MG63 (cell line): ENCODE results near the gene GALE. TPM values are rescaled to one million over a fixed set of nuclear protein-coding genes. Genes with fewer than 3 reads are reported as not detected.
"Not testable (repeated sequence)": the region's sequence is repeated elsewhere in the genome, so short reads cannot be mapped to it uniquely, and the experiment has no call there.

Experiments used
- DNase-seq: peaks from one replicate; pipeline ENCODE4 v3.0.0-alpha.2; 2020
- H3K27me3 ChIP-seq: fragments of 250-450 bp; sonication (Bioruptor Pico); 2 replicates; pipeline ENCODE4 v1.5.1; 2020; ENCODE audit warnings: mild to moderate bottlenecking, moderate library complexity
- H3K36me3 ChIP-seq: fragments of 250-450 bp; sonication (Bioruptor Pico); 2 replicates; pipeline ENCODE4 v1.5.1; 2020; ENCODE audit warnings: mild to moderate bottlenecking, moderate library complexity
- H3K4me3 ChIP-seq: fragments of 250-450 bp; sonication (Bioruptor Pico); 2 replicates; pipeline ENCODE4 v1.5.1; 2020; ENCODE audit warnings: mild to moderate bottlenecking, moderate library complexity
- H3K9me3 ChIP-seq: fragments of 250-450 bp; sonication (Bioruptor Pico); 2 replicates; pipeline ENCODE4 v1.5.1; 2020; ENCODE audit warnings: mild to moderate bottlenecking, moderate library complexity
- total RNA-seq: library from RNA; depleted of rRNA; stranded (reverse); fragments of >200 nt; shearing (Covaris generic); gene quantifications from 2 replicates; pipeline ENCODE4 v1.2.3, GENCODE V29; 2014; ENCODE audit warnings: low replicate concordance

GALE gene
- total RNA-seq, 1 experiment from 2014 or later = 123 TPM

GRCh38 chr1:23797478-23798448 is 2.8 kb downstream of the GALE start:
- no peak overlapping the region for H3K4me3 ChIP-seq
- peaks cover 30% of the 10 kb centered on the region for H3K36me3 ChIP-seq
- no peak for DNase-seq

GRCh38 chr1:23796466-23797271 is 3.9 kb downstream of the GALE start:
- DNase-seq = no peak
- H3K27me3 ChIP-seq = no peaks in the 10 kb centered on the region
- H3K9me3 ChIP-seq = no peaks in the 10 kb centered on the region
- H3K4me3 ChIP-seq = no peak overlapping the region
- peaks cover 30% of the 10 kb centered on the region for H3K36me3 ChIP-seq

More at GRCh38 chr1:23797478-23798448, 2.8 kb downstream of the GALE start:
- no peaks in the 10 kb centered on the region for H3K9me3 ChIP-seq
- H3K27me3 ChIP-seq = no peaks in the 10 kb centered on the region

- no peak for DNase-seq
- H3K27me3 ChIP-seq = no peaks in the 10 kb centered on the region
- H3K4me3 ChIP-seq = no peak overlapping the region
- H3K9me3 ChIP-seq = no peaks in the 10 kb centered on the region
- H3K36me3 ChIP-seq = peaks cover 30% of the 10 kb centered on the region
Observed at GRCh38 chr1:23795676-23796465, 4.7 kb downstream of the GALE start.

GRCh38 chr1:23794732-23795182 is 5.8 kb downstream of the GALE start:
- H3K36me3 ChIP-seq = peaks cover 30% of the 10 kb centered on the region
- H3K4me3 ChIP-seq, H3K9me3 ChIP-seq, DNase-seq, H3K27me3 ChIP-seq: not testable (repeated sequence)

- no peaks in the 10 kb centered on the region for H3K27me3 ChIP-seq
- H3K36me3 ChIP-seq = peaks cover 34% of the 10 kb centered on the region
- DNase-seq = no peak
- H3K9me3 ChIP-seq = no peaks in the 10 kb centered on the region
- no peak overlapping the region for H3K4me3 ChIP-seq
Observed at GRCh38 chr1:23793861-23794731, 6.5 kb downstream of the GALE start.

- Histone ChIP-seq H3K9me3 (no peaks in the 10 kb centered on the region), H3K4me3 (no peak overlapping the region), H3K27me3 (no peaks in the 10 kb centered on the region), H3K36me3 (peaks cover 32% of the 10 kb centered on the region)
- DNase-seq = no peak
Observed at GRCh38 chr1:23793018-23793781, 7.4 kb downstream of the GALE start.

- DNase-seq = no peak
- no peaks in the 10 kb centered on the region for H3K9me3 ChIP-seq
- peaks cover 38% of the 10 kb centered on the region for H3K36me3 ChIP-seq
- no peaks in the 10 kb centered on the region for H3K27me3 ChIP-seq
- peak overlapping the region; percentile 87 for H3K4me3 ChIP-seq
Observed at GRCh38 chr1:23792151-23792945, 8.2 kb downstream of the GALE start.

GRCh38 chr1:23791516-23792047 is 9.0 kb downstream of the GALE start:
- peak; percentile 25 for DNase-seq

GRCh38 chr1:23790696-23791515 is 9.6 kb downstream of the GALE start, which contains the start of gene LYPLA2:
Gene LYPLA2 (plus strand): TSS chr1:23791145. CDS start chr1:23792683, 1,538 bp downstream.
- peak within 1 kb of the TSS; percentile 87 for H3K4me3 ChIP-seq
- peaks cover 42% of the 10 kb centered on the region for H3K36me3 ChIP-seq
- H3K9me3 ChIP-seq = no peaks in the 10 kb centered on the region
- peak; percentile 93 for DNase-seq
- H3K27me3 ChIP-seq = no peaks in the 10 kb centered on the region

More at GRCh38 chr1:23791516-23792047, 9.0 kb downstream of the GALE start:
- Histone ChIP-seq H3K36me3 (peaks cover 38% of the 10 kb centered on the region), H3K27me3 (no peaks in the 10 kb centered on the region), H3K4me3 (peak overlapping the region; percentile 87), H3K9me3 (no peaks in the 10 kb centered on the region)

GRCh38 chr1:23788695-23789094 is 11.9 kb downstream of the GALE start:
- H3K36me3 ChIP-seq = peaks cover 47% of the 10 kb centered on the region
- no peaks in the 10 kb centered on the region for H3K9me3 ChIP-seq
- DNase-seq = no peak
- no peaks in the 10 kb centered on the region for H3K27me3 ChIP-seq
- no peak overlapping the region for H3K4me3 ChIP-seq

- no peaks in the 10 kb centered on the region for H3K27me3 ChIP-seq
- peaks cover 40% of the 10 kb centered on the region for H3K36me3 ChIP-seq
- H3K4me3 ChIP-seq = no peak overlapping the region
- no peaks in the 10 kb centered on the region for H3K9me3 ChIP-seq
- DNase-seq = no peak
Observed at GRCh38 chr1:23787701-23788100, 12.9 kb downstream of the GALE start.

GRCh38 chr1:23784846-23785245 is 15.7 kb downstream of the GALE start:
- Histone ChIP-seq H3K4me3 (no peak overlapping the region), H3K27me3 (no peaks in the 10 kb centered on the region), H3K9me3 (no peaks in the 10 kb centered on the region), H3K36me3 (peaks cover 60% of the 10 kb centered on the region)
- DNase-seq = no peak

- H3K36me3 ChIP-seq = peaks cover 52% of the 10 kb centered on the region
- not testable (repeated sequence) for H3K9me3 ChIP-seq, H3K4me3 ChIP-seq, H3K27me3 ChIP-seq, DNase-seq
Observed at GRCh38 chr1:23783141-23783540, 17.4 kb downstream of the GALE start.
